Lower lobe of right lung (tissue), 2 donors: Measurements from ENCODE around the gene ZP2. TPM values are rescaled to one million over a fixed set of nuclear protein-coding genes. Genes with fewer than 3 reads are reported as not detected.

Experiments used
- ATAC-seq, 2 donors: fragments of 200-7000 bp; cut with Tn5 transposase; one replicate each; pipeline ENCODE4 v1.9.1; 2020 to 2022; ENCODE audit warnings: mild to moderate bottlenecking in 2 of 2, moderate library complexity in 2 of 2
- DNase-seq: peaks from one replicate; pipeline ENCODE4 v3.0.0-alpha.2; 2020
- H3K27ac ChIP-seq: fragments of 200-600 bp; one replicate; pipeline ENCODE4 v1.8.0; 2022
- H3K27me3 ChIP-seq: fragments of 200-600 bp; one replicate; pipeline ENCODE4 v1.8.0; 2022; ENCODE audit warnings: low read depth
- H3K36me3 ChIP-seq: fragments of 200-600 bp; one replicate; pipeline ENCODE4 v1.8.0; 2022; ENCODE audit warnings: mild to moderate bottlenecking
- H3K4me1 ChIP-seq: fragments of 200-600 bp; one replicate; pipeline ENCODE4 v1.8.0; 2022
- H3K4me3 ChIP-seq: fragments of 200-600 bp; one replicate; pipeline ENCODE4 v1.8.0; 2022; ENCODE audit warnings: mild to moderate bottlenecking
- H3K9me3 ChIP-seq: fragments of 200-600 bp; one replicate; pipeline ENCODE4 v1.8.0; 2022
- CTCF ChIP-seq: fragments of 200-600 bp; IDR thresholded peaks from one replicate; pipeline ENCODE4 v1.8.0; 2022; ENCODE audit warnings: antibody characterized with exemption, mild to moderate bottlenecking
- intact Hi-C: fragments of 100-400 bp; cut with DNase I; formaldehyde crosslinking; loops from one replicate; pipeline ENCODE4 v1.11.0; 2022
- total RNA-seq: library from RNA; stranded (reverse); fragmentation: NEBNext Ultra II Directional; extraction: Animal tissue kit (Norgen Biotek cat#: 25700); gene quantifications from one replicate; pipeline ENCODE4 v1.2.1, GENCODE V29; 2021
- donor health status: DM: no; HTN: yes; CAD: no; lungs with severe emphysema.

Gene ZP2
- total RNA-seq, 1 donor from 2014 or later = not detected

- no peak for ATAC-seq
- H3K4me1 ChIP-seq = peaks cover 6% of the 10 kb centered on the region
- H3K4me3 ChIP-seq = no peak overlapping the region
- H3K36me3 ChIP-seq = no peaks in the 10 kb centered on the region
- no peak for DNase-seq
- H3K27ac ChIP-seq = no peak overlapping the region
- intact Hi-C loops = no loop called here
- H3K9me3 ChIP-seq = no peaks in the 10 kb centered on the region
- no peak for TF ChIP-seq CTCF
- no peaks in the 10 kb centered on the region for H3K27me3 ChIP-seq
These were observed 18.4 kb downstream of the ZP2 start for GRCh38 chr16:21192991-21193390.

DNA sequence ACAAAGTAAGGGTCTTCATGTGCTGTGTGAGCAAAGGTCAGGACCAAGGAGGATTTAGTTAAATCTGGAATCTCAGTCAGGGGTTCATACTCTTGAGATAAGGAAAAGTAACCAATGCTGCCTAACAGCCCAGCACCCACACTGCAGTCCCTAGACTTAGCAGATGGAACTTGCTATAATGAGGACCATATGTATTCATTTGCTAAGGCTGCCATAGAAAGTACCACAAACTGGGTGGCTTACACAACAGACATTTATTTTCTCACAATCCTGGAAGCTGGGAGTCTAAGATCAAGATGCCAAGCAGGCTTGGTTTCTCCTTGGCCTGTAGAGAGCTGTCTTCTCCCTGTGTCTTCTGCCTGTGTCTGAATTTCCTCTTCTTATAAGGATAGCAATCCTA, 20.8 kb downstream of the ZP2 start:
- Histone ChIP-seq H3K27ac (no peak overlapping the region), H3K4me3 (no peak overlapping the region), H3K9me3 (no peaks in the 10 kb centered on the region), H3K4me1 (peaks cover 6% of the 10 kb centered on the region), H3K27me3 (no peaks in the 10 kb centered on the region), H3K36me3 (no peaks in the 10 kb centered on the region)
- no peak for TF ChIP-seq CTCF
- intact Hi-C loops = no loop called here
- DNase-seq = no peak
- no peak for ATAC-seq

DNA sequence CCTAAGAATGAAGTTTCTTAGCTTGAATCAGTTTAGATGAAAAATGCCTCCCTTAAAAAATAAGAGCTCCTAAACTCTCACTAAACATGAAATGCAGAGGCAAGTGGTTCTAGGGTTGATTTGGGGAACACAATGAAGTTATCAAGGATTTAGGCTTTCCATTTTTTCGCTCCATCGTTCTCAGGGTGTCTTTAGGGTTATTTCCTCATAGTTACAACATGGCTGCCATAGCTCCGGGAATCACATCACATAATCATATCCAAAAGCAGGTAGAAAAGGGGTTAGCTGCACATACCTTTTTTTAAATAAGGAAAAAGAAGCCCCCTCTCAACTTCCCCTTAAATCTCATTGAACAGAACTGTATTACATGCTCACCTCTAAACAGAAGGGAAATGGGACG, 21.4 kb downstream of the ZP2 start:
- intact Hi-C loops = no loop called here

DNA sequence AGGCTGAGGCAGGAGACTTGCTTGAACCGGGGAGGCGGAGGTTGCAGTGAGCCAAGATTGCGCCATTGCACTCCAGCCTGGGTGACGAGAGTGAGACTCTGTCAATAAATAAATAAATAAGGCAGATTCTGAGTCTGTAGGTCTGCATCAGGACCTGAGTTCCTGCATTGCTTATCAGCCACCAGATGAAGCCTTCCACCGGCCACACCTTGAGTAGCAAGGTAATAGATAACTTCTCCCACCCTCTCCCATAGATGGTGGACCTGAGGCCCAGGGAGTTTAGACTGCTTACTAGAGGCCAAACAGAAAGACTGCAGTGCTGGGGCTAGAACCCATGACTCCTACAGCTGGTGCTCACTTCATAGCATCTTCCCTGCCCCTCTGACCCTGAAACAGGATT, 22.1 kb downstream of the ZP2 start:
- ATAC-seq (no peak), DNase-seq (no peak)
- H3K27ac ChIP-seq = no peak overlapping the region
- no peaks in the 10 kb centered on the region for H3K36me3 ChIP-seq
- TF ChIP-seq CTCF = no peak
- no peak overlapping the region for H3K4me3 ChIP-seq
- intact Hi-C loops = no loop called here
- peaks cover 6% of the 10 kb centered on the region for H3K4me1 ChIP-seq
- H3K27me3 ChIP-seq = no peaks in the 10 kb centered on the region
- H3K9me3 ChIP-seq = no peaks in the 10 kb centered on the region

More for the DNA sequence above, 21.4 kb downstream of the ZP2 start:
- TF ChIP-seq CTCF = no peak
- ATAC-seq (no peak), DNase-seq (no peak)
- Histone ChIP-seq H3K36me3 (no peaks in the 10 kb centered on the region), H3K27ac (no peak overlapping the region), H3K27me3 (no peaks in the 10 kb centered on the region), H3K4me1 (peaks cover 6% of the 10 kb centered on the region), H3K4me3 (no peak overlapping the region), H3K9me3 (no peaks in the 10 kb centered on the region)

- no peak for DNase-seq
- Histone ChIP-seq H3K27ac (no peak overlapping the region), H3K4me1 (peaks cover 6% of the 10 kb centered on the region), H3K27me3 (no peaks in the 10 kb centered on the region), H3K36me3 (peaks cover 8% of the 10 kb centered on the region), H3K9me3 (no peaks in the 10 kb centered on the region), H3K4me3 (no peak overlapping the region)
- intact Hi-C loops = no loop called here
- ATAC-seq = no peak
- no peak for TF ChIP-seq CTCF
These were observed 25.1 kb downstream of the ZP2 start for GRCh38 chr16:21186326-21186691.

DNA sequence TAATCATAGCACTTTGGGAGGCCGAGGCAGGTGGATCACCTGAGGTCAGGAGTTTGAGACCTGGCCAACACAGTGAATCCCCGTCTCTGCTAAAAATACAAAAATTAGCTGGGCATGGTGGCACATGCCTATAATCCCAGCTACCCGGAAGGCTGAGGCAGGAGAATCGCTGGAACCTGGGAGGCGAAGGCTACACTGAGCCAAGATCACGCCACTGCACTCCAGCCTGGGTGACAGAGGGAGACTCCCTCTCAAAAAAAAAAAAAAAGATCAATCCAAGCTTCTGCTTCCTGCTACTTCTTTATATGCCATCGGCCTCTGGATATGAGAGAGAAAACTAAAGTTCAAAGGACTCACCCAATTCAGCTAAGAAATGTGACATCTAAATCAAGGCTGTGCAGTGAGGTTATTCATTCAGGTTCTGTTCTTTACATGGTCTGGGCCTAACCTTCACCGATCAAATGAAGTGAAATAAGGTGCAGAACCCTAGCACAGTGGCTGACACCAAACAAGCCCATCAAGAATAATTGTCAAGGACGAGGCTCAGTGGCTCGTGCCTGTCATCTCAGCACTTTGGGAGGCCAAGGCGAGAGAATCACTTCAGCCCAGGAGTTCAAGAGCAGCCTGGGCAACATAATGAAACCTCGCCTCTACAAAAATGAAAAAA, 25.6 kb downstream of the ZP2 start:
- no peak for ATAC-seq
- intact Hi-C loops = no loop called here
- DNase-seq = no peak
- no peaks in the 10 kb centered on the region for H3K27me3 ChIP-seq
- peaks cover 13% of the 10 kb centered on the region for H3K36me3 ChIP-seq
- TF ChIP-seq CTCF = no peak
- H3K9me3 ChIP-seq = no peaks in the 10 kb centered on the region
- no peak overlapping the region for H3K4me3 ChIP-seq
- peaks cover 6% of the 10 kb centered on the region for H3K4me1 ChIP-seq
- no peak overlapping the region for H3K27ac ChIP-seq
